HG03521 (cell line): ENCODE data around the gene CUX1.
"Not testable (repeated sequence)": the region's sequence is repeated elsewhere in the genome, so short reads cannot be mapped to it uniquely, and the experiment has no call there.

ENCODE experiments used
- ATAC-seq: cut with Tn5 transposase; IDR thresholded peaks from one replicate; pipeline ENCODE4 v1.9.1; 2021; ENCODE audit warnings: mild to moderate bottlenecking, moderate library complexity; ENCODE audit not compliant: unreplicated experiment

Gene CUX1

GRCh38 chr7:101974393-101974792, 157.0 kb downstream of the CUX1 start:
- ATAC-seq, result no peak

DNA sequence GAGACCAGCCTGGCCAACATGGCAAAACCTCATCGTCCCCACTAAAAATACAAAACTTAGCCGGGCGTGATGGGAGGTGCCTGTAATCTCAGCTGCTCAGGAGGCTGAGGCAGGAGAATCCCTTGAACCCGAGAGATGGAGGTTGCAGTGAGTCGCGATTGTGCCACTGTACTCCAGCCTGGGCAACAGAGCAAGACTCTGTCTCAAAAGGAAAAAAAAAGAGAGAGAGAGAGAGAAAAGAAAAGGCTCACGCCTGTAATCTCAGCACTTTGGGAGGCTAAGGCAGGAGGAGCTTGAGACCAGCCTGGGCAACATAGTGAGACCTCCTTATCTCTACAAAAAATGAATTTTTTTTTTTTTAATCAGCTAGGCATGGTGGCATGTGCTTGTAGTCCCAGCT, 157.6 kb downstream of the CUX1 start:
- ATAC-seq, result no peak

GRCh38 chr7:101976411-101976810, 159.0 kb downstream of the CUX1 start:
- no peak for ATAC-seq

DNA sequence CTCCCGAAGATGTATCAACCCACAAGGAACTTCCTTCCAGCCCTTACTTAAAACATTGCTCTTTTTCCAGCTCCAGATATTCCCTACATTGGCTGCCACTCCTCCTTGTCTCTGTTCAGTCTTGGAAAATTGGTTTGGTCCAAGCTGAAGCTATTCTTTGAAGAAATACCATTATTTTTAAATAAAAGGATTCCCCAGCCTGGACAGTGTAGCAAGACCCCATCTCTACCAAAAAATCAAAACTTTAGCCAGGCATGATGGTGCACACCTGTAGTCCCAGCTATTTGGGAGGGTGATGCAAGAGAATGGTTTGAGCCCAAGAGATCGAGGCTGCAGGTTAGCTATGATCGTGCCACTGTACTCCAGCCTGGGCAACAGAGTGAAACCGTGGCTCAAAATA, 159.8 kb downstream of the CUX1 start:
- no peak for ATAC-seq

GRCh38 chr7:101978683-101979082, 161.3 kb downstream of the CUX1 start:
- no peak for ATAC-seq

DNA sequence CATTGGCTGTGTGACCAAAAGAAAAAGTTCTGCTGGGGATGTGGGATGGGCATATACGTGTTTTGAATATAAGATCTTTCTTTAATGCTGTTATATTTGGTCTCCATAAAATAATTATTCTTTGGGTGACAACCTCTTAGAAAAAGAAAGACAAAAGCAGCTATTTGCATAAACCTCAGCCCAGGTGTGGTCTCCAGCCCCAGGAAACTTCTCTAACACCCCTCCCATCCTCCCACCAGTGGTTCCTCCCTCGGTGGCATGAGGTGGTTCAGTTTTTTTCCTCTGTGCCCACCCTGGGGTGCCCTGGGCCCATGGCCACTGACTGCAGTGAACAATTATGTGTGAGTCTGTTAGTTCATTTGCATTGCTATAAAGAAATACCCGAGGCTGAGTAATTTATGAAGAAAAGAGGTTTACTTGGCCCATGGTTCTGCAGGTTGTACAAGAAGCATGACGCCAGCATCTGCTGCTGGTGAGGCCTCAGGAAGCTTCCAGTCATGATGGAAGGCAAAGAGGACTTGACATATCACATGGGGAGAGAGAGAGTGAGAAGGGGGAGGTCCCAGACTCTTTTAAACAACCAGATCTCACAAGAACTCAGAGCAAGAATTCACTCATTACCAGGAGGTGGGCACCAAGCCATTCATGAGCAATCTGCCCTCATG, 165.9 kb downstream of the CUX1 start:
- no peak for ATAC-seq

GRCh38 chr7:101984133-101984879, 166.9 kb downstream of the CUX1 start:
- ATAC-seq, result no peak

GRCh38 chr7:101985057-101985902, 167.9 kb downstream of the CUX1 start:
- no peak for ATAC-seq

DNA sequence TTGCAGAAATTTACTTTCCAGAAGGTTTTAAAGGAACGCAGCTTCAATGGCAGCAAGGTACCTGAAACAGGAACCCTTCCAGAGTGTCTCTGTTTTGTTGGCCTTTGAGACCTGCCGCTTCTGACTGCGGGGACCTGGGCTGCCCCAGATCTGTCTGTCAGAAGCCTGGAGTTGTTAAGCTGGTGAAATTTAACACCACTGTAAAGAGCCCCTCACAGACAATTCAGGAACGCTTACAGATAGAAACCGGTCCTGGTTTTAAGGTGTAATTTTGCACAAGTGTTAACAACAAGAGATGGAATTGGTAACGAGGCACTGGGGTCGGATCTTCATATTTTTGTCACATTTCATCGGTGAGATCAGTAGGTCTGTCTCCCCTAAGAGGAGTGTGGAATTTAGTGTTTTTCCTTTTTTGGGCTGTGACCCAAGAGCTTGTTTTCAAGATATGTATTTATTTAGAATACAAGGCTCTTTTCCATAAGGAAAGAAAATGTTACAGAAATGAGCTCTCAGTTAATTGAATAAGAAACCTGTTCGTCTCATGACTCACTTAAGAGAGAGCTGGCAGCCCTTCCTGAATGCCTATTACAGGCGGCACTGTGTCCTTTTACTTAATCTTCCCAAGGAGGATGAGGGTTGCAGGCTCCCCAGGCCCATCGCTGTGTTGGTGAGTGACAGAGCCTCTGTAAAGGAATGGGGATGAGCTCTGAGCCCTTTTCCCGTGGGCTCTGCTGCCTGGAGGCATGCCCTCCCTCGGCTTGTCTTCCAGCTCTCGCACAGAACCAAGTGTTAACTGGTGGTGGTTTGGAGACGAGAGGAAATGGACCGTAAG, 168.7 kb downstream of the CUX1 start:
- ATAC-seq, result no peak

GRCh38 chr7:101987494-101987893, 170.1 kb downstream of the CUX1 start:
- no peak for ATAC-seq

GRCh38 chr7:101988060-101988459, 170.6 kb downstream of the CUX1 start:
- not testable (repeated sequence) for ATAC-seq

- ATAC-seq, result no peak
These were observed 171.1 kb downstream of the CUX1 start for GRCh38 chr7:101988513-101988912.

- ATAC-seq, result no peak
These were observed 171.7 kb downstream of the CUX1 start for GRCh38 chr7:101989101-101989500.

- ATAC-seq, result peak; percentile 70
These were observed 173.5 kb downstream of the CUX1 start for GRCh38 chr7:101990811-101991418.

DNA sequence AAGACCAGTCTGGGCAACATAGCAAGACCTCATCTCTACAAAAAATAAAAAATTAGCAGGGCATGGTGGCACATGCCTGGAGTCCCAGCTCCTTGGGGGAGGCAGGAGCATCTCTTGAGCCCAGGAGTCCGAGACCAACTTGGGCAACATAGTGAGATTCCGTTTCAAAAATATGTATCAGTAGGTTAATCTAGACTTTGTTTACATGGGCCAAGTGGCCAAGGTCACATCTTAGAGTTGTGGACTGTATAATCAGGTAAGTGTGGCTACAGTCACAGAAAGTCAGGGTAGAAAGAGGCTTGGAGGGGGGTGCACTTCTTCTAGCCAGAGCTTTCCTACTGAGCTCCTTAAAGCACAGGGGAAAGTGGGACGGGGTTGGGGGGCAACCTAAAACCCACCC, 174.4 kb downstream of the CUX1 start:
- ATAC-seq, result no peak

- no peak for ATAC-seq
These were observed 175.9 kb downstream of the CUX1 start for GRCh38 chr7:101993311-101993710.

GRCh38 chr7:101995121-101995520, 177.7 kb downstream of the CUX1 start:
- no peak for ATAC-seq

DNA sequence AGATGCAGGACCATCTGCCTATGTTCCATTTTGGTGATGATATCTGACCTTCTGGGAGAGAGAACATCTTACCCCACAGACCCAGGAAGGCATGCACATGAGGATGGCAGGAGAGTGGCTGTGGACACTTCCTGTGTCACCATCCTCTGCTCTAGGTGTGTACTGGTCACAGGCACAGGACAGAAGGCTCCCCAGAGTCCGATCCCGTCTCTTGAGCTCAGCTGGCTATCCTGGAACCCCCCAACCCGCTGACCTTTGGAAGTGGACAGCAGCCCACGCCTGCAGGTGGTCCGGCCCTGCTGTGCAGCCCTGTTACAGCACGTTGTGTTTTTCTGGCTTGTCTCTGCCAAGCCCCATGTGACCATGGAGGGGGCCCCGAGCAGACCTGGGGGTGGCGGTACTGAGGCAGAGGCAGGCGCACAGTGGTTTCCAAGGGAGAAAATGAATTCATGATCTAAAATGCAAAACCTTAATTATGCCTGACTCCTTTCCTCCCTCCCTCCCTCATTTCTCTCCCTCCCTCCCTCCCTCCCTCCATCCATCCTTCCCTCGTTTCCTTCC, 178.8 kb downstream of the CUX1 start:
- no peak for ATAC-seq

- ATAC-seq, result no peak
These were observed 179.4 kb downstream of the CUX1 start for GRCh38 chr7:101996876-101997275.
